Ovary (tissue), 9 donors: ENCODE results near the gene APOA4. TPM values are rescaled to one million over a fixed set of nuclear protein-coding genes. Genes with fewer than 3 reads are reported as not detected.

Experiments
- DNase-seq, 5 donors: peaks; one replicate each; pipeline ENCODE4 v3.0.0-alpha.2; 2019 to 2020
- H3K27ac ChIP-seq, 2 donors: fragments of 200-600 bp; one replicate each; pipeline versions ENCODE4 v1.5.1 to v1.8.0; 2019 to 2022
- H3K27me3 ChIP-seq: fragments of 200-600 bp; one replicate; pipeline ENCODE4 v1.8.0; 2022
- H3K36me3 ChIP-seq: fragments of 200-600 bp; sonication (generic); one replicate; pipeline ENCODE4 v1.5.1; 2019
- H3K4me1 ChIP-seq: one replicate; pipeline ENCODE4 v1.8.1; 2013; ENCODE audit warnings: mild to moderate bottlenecking, moderate library complexity; ENCODE audit not compliant: insufficient read depth
- H3K4me3 ChIP-seq: fragments of 200-600 bp; sonication (generic); one replicate; pipeline ENCODE4 v1.5.1; 2017
- H3K9me3 ChIP-seq, 2 donors: fragments of 200-600 bp in 1 of 2; sonication (generic) in 1 of 2; one replicate each; pipeline versions ENCODE4 v1.5.1 to v1.8.1; 2013 to 2019; ENCODE audit warnings: mild to moderate bottlenecking in 1 of 2, moderate library complexity in 1 of 2
- CTCF ChIP-seq, 3 donors: fragments of 450-650 bp in 2 of 3; fragments of 200-600 bp in 1 of 3; IDR thresholded peaks; one replicate each; pipeline versions ENCODE4 v1.5.1 to v1.8.0; 2016 to 2022; ENCODE audit warnings: antibody characterized with exemption in 3 of 3, mild to moderate bottlenecking in 1 of 3
- EP300 ChIP-seq: sonication (generic); formaldehyde crosslinking; IDR thresholded peaks from one replicate; pipeline ENCODE4 v1.6.1; 2017; ENCODE audit warnings: antibody characterized with exemption
- POLR2A ChIP-seq: fragments of 450-650 bp; IDR thresholded peaks from one replicate; pipeline ENCODE4 v1.6.1; 2017; ENCODE audit warnings: antibody characterized with exemption, mild to moderate bottlenecking, moderate library complexity
- WGBS, 3 donors: extraction: QIAGEN DNeasy Blood & Tissue Kit in 1 of 3; methylation state at CpG; one replicate each; pipeline versions ENCODE4 v1.1.5 to v1.1.7; 2013 to 2017; 5-methylcytosine and 5-hydroxymethylcytosine counted together
- intact Hi-C, 4 donors: fragments of 100-400 bp; cut with DNase I; formaldehyde crosslinking; loops; one replicate each; pipeline versions ENCODE4 v1.11.0 to v1.15.1; 2022 to 2023
- polyA plus RNA-seq, 2 donors: library from polyadenylated mRNA; stranded (reverse); fragments of 200-250 nt in 1 of 2; fragments of 350-450 nt in 1 of 2; fragmentation: Illumina TruSeq in 1 of 2; extraction: RNeasy Lipid Tissue Mini Kit (QIAGEN cat#74804) in 1 of 2; gene quantifications; one replicate each; pipeline ENCODE4 v1.2.3, GENCODE V29; 2013 to 2014
- total RNA-seq, 7 donors: library from RNA; depleted of rRNA in 2 of 7; stranded (reverse); fragments of >200 nt in 2 of 7; fragmentation: NEBNext Ultra II Directional in 3 of 7; extraction: Animal tissue kit (Norgen Biotek cat#: 25700) in 3 of 7; gene quantifications; one replicate each; pipeline versions ENCODE4 v1.1.0 to v1.2.4, GENCODE V29; 2016 to 2023
- donor health status: DM: no; HTN: no; CAD: no; lungs with moderate emphysema.
- donor health status: DM: no; HTN: no; CAD: no.
- donor health status: Bipolar disorder and iron deficiency.
- donor health status: DM: yes; HTN: yes; CAD: no.
- donor health status: DM: no; HTN: no; CAD: no.
- donor health status: DM: yes; HTN: yes; CAD: no.

APOA4 gene
- total and polyA plus RNA-seq, 9 donors, result 0.19 to 41.7 TPM; not detected in 7

- Histone ChIP-seq H3K4me3 (no peak overlapping the region), H3K4me1 (peaks cover 30% of the 10 kb centered on the region), H3K27ac (no peak overlapping the region), H3K9me3 (no peaks in the 10 kb centered on the region), H3K27me3 (no peaks in the 10 kb centered on the region), H3K36me3 (no peaks in the 10 kb centered on the region)
- TF ChIP-seq EP300, result no peak
- TF ChIP-seq CTCF (IDR thresholded peaks at IDR 0.05), result no peak
- no peak for TF ChIP-seq POLR2A
- no peak for DNase-seq
- intact Hi-C loops, result loop anchor here in 1 of 4 donors (5.0 kb wide), 1 partner anchor 41 kb away; the partner anchor contains the start of gene APOA5
- 91 to 95% (median 92%) methylated on average over 10 of the region's 10 CpGs for WGBS, 3 donors
Observed at GRCh38 chr11:116833491-116833815, 10.3 kb upstream of the APOA4 start.

DNA sequence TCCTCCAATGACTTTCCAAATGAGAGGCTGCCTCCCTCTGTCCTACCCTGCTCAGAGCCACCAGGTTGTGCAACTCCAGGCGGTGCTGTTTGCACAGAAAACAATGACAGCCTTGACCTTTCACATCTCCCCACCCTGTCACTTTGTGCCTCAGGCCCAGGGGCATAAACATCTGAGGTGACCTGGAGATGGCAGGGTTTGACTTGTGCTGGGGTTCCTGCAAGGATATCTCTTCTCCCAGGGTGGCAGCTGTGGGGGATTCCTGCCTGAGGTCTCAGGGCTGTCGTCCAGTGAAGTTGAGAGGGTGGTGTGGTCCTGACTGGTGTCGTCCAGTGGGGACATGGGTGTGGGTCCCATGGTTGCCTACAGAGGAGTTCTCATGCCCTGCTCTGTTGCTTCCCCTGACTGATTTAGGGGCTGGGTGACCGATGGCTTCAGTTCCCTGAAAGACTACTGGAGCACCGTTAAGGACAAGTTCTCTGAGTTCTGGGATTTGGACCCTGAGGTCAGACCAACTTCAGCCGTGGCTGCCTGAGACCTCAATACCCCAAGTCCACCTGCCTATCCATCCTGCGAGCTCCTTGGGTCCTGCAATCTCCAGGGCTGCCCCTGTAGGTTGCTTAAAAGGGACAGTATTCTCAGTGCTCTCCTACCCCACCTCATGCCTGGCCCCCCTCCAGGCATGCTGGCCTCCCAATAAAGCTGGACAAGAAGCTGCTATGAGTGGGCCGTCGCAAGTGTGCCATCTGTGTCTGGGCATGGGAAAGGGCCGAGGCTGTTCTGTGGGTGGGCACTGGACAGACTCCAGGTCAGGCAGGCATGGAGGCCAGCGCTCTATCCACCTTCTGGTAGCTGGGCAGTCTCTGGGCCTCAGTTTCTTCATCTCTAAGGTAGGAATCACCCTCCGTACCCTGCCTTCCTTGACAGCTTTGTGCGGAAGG is 9.5 kb upstream of the APOA4 start:
- H3K4me1 ChIP-seq, result peaks cover 27% of the 10 kb centered on the region
- 78 to 83% (median 83%) methylated on average over 12 to 13 of the region's 13 CpGs for WGBS, 3 donors
- no peaks in the 10 kb centered on the region for H3K36me3 ChIP-seq
- H3K4me3 ChIP-seq, result no peak overlapping the region
- H3K9me3 ChIP-seq, result no peaks in the 10 kb centered on the region
- no peaks in the 10 kb centered on the region for H3K27me3 ChIP-seq
- DNase-seq, result no peak
- intact Hi-C loops, result loop anchor here in 1 of 4 donors (5.0 kb wide), 1 partner anchor 40 kb away; the partner anchor contains the start of gene APOA5
- TF ChIP-seq POLR2A, result no peak
- no peak for TF ChIP-seq EP300
- no peak for TF ChIP-seq CTCF (IDR thresholded peaks at IDR 0.05)
- no peak overlapping the region for H3K27ac ChIP-seq

DNA sequence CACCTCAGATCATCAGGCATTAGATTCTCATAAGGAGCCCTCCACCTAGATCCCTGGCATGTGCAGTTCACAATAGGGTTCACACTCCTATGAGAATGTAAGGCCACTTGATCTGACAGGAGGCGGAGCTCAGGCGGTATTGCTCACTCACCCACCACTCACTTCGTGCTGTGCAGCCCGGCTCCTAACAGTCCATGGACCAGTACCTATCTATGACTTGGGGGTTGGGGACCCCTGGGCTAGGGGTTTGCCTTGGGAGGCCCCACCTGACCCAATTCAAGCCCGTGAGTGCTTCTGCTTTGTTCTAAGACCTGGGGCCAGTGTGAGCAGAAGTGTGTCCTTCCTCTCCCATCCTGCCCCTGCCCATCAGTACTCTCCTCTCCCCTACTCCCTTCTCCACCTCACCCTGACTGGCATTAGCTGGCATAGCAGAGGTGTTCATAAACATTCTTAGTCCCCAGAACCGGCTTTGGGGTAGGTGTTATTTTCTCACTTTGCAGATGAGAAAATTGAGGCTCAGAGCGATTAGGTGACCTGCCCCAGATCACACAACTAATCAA is 8.8 kb upstream of the APOA4 start:
- TF ChIP-seq POLR2A (no peak), EP300 (no peak), CTCF (IDR thresholded peaks at IDR 0.05) (no peak)
- H3K36me3 ChIP-seq, result no peaks in the 10 kb centered on the region
- intact Hi-C loops, result loop anchor here in 1 of 4 donors (5.0 kb wide), 1 partner anchor 40 kb away; the partner anchor contains the start of gene APOA5
- no peaks in the 10 kb centered on the region for H3K9me3 ChIP-seq
- no peak overlapping the region for H3K4me3 ChIP-seq
- no peak overlapping the region for H3K27ac ChIP-seq
- peaks cover 20% of the 10 kb centered on the region for H3K4me1 ChIP-seq
- no peaks in the 10 kb centered on the region for H3K27me3 ChIP-seq
- 91 to 97% (median 96%) methylated on average over 7 of the region's 7 CpGs for WGBS, 3 donors
- DNase-seq, result no peak

- H3K4me3 ChIP-seq, result no peak overlapping the region
- no peaks in the 10 kb centered on the region for H3K9me3 ChIP-seq
- TF ChIP-seq POLR2A (no peak), CTCF (IDR thresholded peaks at IDR 0.05) (no peak), EP300 (no peak)
- no peaks in the 10 kb centered on the region for H3K27me3 ChIP-seq
- DNase-seq, result no peak
- WGBS, 3 donors, result 95 to 99% (median 97%) methylated on average over 14 to 17 of the region's 17 CpGs
- peaks cover 11% of the 10 kb centered on the region for H3K4me1 ChIP-seq
- H3K36me3 ChIP-seq, result no peaks in the 10 kb centered on the region
- no peak overlapping the region for H3K27ac ChIP-seq
- intact Hi-C loops, result loop anchor here in 1 of 4 donors (5.0 kb wide), 1 partner anchor 38 kb away; the partner anchor contains the start of gene APOA5
Observed at GRCh38 chr11:116830184-116830912, 7.2 kb upstream of the APOA4 start.
